D341Med (cell line): ENCODE data around the gene INF2.

Experiments used
- DNase-seq: peaks from one replicate; pipeline ENCODE4 v3.0.0; 2012; ENCODE audit warnings: low spot score

The INF2 gene

GRCh38 chr14:104676694-104677511, 12.5 kb upstream of the INF2 start:
- no peak for DNase-seq

- no peak for DNase-seq
Observed at GRCh38 chr14:104677512-104678332, 11.7 kb upstream of the INF2 start.

- no peak for DNase-seq
Observed at GRCh38 chr14:104678346-104678745, 11.1 kb upstream of the INF2 start.

- no peak for DNase-seq
Observed at GRCh38 chr14:104678901-104679705, 10.3 kb upstream of the INF2 start.

- no peak for DNase-seq
Observed at GRCh38 chr14:104680056-104680805, 9.2 kb upstream of the INF2 start.

GRCh38 chr14:104680806-104681688, 8.4 kb upstream of the INF2 start:
- no peak for DNase-seq

- no peak for DNase-seq
Observed at GRCh38 chr14:104681689-104682074, 7.7 kb upstream of the INF2 start.

- DNase-seq, result no peak
Observed at GRCh38 chr14:104682107-104682593, 7.3 kb upstream of the INF2 start.

GRCh38 chr14:104683653-104684448, 5.6 kb upstream of the INF2 start:
- no peak for DNase-seq

GRCh38 chr14:104684449-104684821, 5.0 kb upstream of the INF2 start:
- DNase-seq, result no peak

- no peak for DNase-seq
Observed at GRCh38 chr14:104685216-104685997, 4.0 kb upstream of the INF2 start.

GRCh38 chr14:104685998-104686610, 3.3 kb upstream of the INF2 start:
- no peak for DNase-seq

- no peak for DNase-seq
Observed at GRCh38 chr14:104686624-104687517, 2.5 kb upstream of the INF2 start.

- DNase-seq, result peak; percentile 60
Observed at GRCh38 chr14:104687601-104688504, 1.6 kb upstream of the INF2 start.

GRCh38 chr14:104688505-104689108, 811 bp upstream of the INF2 start:
- no peak for DNase-seq
